HepG2 (cell line): ENCODE results near the gene GPT2. TPM values are rescaled to one million over a fixed set of nuclear protein-coding genes. Genes with fewer than 3 reads are reported as not detected.

Experiments used
- AKNA ChIP-seq: sonication (generic); formaldehyde crosslinking; IDR thresholded peaks from 2 replicates; pipeline ENCODE4 v1.4.0; 2020; ENCODE audit warnings: missing genetic modification reagents, borderline replicate concordance
- ASH2L ChIP-seq: fragments of 300-600, 200-600 bp; sonication (generic); IDR thresholded peaks from 2 replicates; pipeline ENCODE4 v1.7.0; 2017; ENCODE audit warnings: low read depth, mild to moderate bottlenecking, moderate library complexity, mixed read lengths, low read length; ENCODE audit not compliant: insufficient read length
- ATF1 ChIP-seq: IDR thresholded peaks from 2 replicates; pipeline ENCODE4 v1.6.1; 2016; ENCODE audit warnings: mild to moderate bottlenecking, control low read depth
- HMG20B ChIP-seq: conservative IDR thresholded peaks from 2 replicates; pipeline ENCODE4 v1.6.1; 2016; ENCODE audit warnings: missing genetic modification reagents, missing compliant biosample characterization
- MTF1 ChIP-seq: sonication (generic); formaldehyde crosslinking; IDR thresholded peaks from 2 replicates; pipeline ENCODE4 v1.5.0; 2020; ENCODE audit warnings: missing genetic modification reagents
- NFKB2 ChIP-seq: sonication (generic); formaldehyde crosslinking; IDR thresholded peaks from 2 replicates; pipeline ENCODE4 v1.4.0; 2020; ENCODE audit warnings: missing genetic modification reagents, borderline replicate concordance
- PHF20 ChIP-seq: sonication (generic); formaldehyde crosslinking; IDR thresholded peaks from 2 replicates; pipeline ENCODE4 v1.5.0; 2020; ENCODE audit warnings: mild to moderate bottlenecking, missing genetic modification reagents
- PPARG ChIP-seq: conservative IDR thresholded peaks from 2 replicates; pipeline ENCODE4 v1.6.1; 2016; ENCODE audit warnings: missing biosample characterization, missing genetic modification reagents
- RFX5 ChIP-seq: IDR thresholded peaks from 2 replicates; pipeline ENCODE4 v1.6.1; 2011; ENCODE audit warnings: low read depth, low read length, improper control_type of control experiment
- RFXAP ChIP-seq: sonication (generic); formaldehyde crosslinking; IDR thresholded peaks from 2 replicates; pipeline ENCODE4 v1.4.0; 2020; ENCODE audit warnings: missing genetic modification reagents, borderline replicate concordance
- TRIM24 ChIP-seq: sonication (generic); formaldehyde crosslinking; IDR thresholded peaks from 2 replicates; pipeline ENCODE4 v1.8.0; 2022; ENCODE audit warnings: mild to moderate bottlenecking, missing genetic modification reagents
- ZBTB21 ChIP-seq: sonication (generic); formaldehyde crosslinking; IDR thresholded peaks from 2 replicates; pipeline ENCODE4 v1.4.0; 2020; ENCODE audit warnings: missing genetic modification reagents
- ZFP36L2 ChIP-seq: sonication (generic); formaldehyde crosslinking; IDR thresholded peaks from 2 replicates; pipeline ENCODE4 v1.4.0; 2020; ENCODE audit warnings: missing genetic modification reagents
- ZMAT5 ChIP-seq: sonication (generic); formaldehyde crosslinking; IDR thresholded peaks from 2 replicates; pipeline ENCODE4 v1.5.0; 2020; ENCODE audit warnings: mild to moderate bottlenecking, low read depth, missing genetic modification reagents, borderline replicate concordance
- ZMYM3 ChIP-seq: sonication (generic); formaldehyde crosslinking; IDR thresholded peaks from 2 replicates; pipeline ENCODE4 v1.5.1; 2020; ENCODE audit warnings: mild to moderate bottlenecking, missing genetic modification reagents
- ZNF160 ChIP-seq: sonication (generic); formaldehyde crosslinking; IDR thresholded peaks from 2 replicates; pipeline ENCODE4 v1.8.0; 2022; ENCODE audit warnings: mild to moderate bottlenecking, inconsistent platforms, missing genetic modification reagents
- ZNF251 ChIP-seq: sonication (generic); formaldehyde crosslinking; IDR thresholded peaks from 2 replicates; pipeline ENCODE4 v1.9.0; 2021; ENCODE audit warnings: mild to moderate bottlenecking, missing genetic modification reagents
- ZNF333 ChIP-seq: sonication (generic); formaldehyde crosslinking; IDR thresholded peaks from 2 replicates; pipeline ENCODE4 v1.4.0; 2020; ENCODE audit warnings: mild to moderate bottlenecking, missing genetic modification reagents, borderline replicate concordance
- ZNF431 ChIP-seq: sonication (generic); formaldehyde crosslinking; IDR thresholded peaks from 2 replicates; pipeline ENCODE4 v1.9.0; 2022; ENCODE audit warnings: missing genetic modification reagents, low read depth, mild to moderate bottlenecking, borderline replicate concordance
- ZNF577 ChIP-seq: sonication (generic); formaldehyde crosslinking; IDR thresholded peaks from 2 replicates; pipeline ENCODE4 v1.4.0; 2020; ENCODE audit warnings: mild to moderate bottlenecking, low read depth, missing genetic modification reagents, borderline replicate concordance
- ZNF678 ChIP-seq: sonication (generic); formaldehyde crosslinking; IDR thresholded peaks from 2 replicates; pipeline ENCODE4 v1.4.0; 2020; ENCODE audit warnings: mild to moderate bottlenecking, missing genetic modification reagents
- ZNF709 ChIP-seq: sonication (generic); formaldehyde crosslinking; IDR thresholded peaks from 2 replicates; pipeline ENCODE4 v1.5.0; 2020; ENCODE audit warnings: mild to moderate bottlenecking, missing genetic modification reagents
- ZNF724P ChIP-seq: sonication (generic); formaldehyde crosslinking; IDR thresholded peaks from 2 replicates; pipeline ENCODE4 v1.8.0; 2022; ENCODE audit warnings: missing genetic modification reagents, borderline replicate concordance
- ZUFSP ChIP-seq: sonication (generic); formaldehyde crosslinking; IDR thresholded peaks from 2 replicates; pipeline ENCODE4 v1.9.0; 2021; ENCODE audit warnings: missing genetic modification reagents, mild to moderate bottlenecking, borderline replicate concordance
- polyA plus RNA-seq, 8 experiments: library from polyadenylated mRNA; depleted of rRNA in 3 of 8; stranded (reverse) in 7 of 8; unstranded in 1 of 8; fragments of >200 nt; fragmentation: Illumina TruSeq in 4 of 8; extraction: Trizol in 4 of 8; gene quantifications; 2 replicates each; pipeline versions ENCODE4 v1.2.1 to v1.2.3, GENCODE V29; 2011 to 2016; ENCODE audit warnings: low read depth in 4 of 8, missing spikeins in 1 of 8, mixed read lengths in 1 of 8; ENCODE audit not compliant: insufficient read depth in 1 of 8
- total RNA-seq, 5 experiments: library from RNA; depleted of rRNA; stranded (reverse); fragments of >200 nt; fragmentation: Illumina TruSeq; extraction: Trizol; gene quantifications; 2 replicates each; pipeline ENCODE4 v1.2.3, GENCODE V29; 2016; ENCODE audit warnings: low read depth in 1 of 5

The GPT2 gene
- total and polyA plus RNA-seq, 2 of the 13 experiments (the other 11 are each of a cell fraction or from before 2014, with no cell fraction given), result 138 to 267 TPM

GRCh38 chr16:46929378-46930332 is 45.5 kb downstream of the GPT2 start (continued):
- TF ChIP-seq ZMAT5 (no peak), PPARG (no peak), ASH2L (peak; percentile 26), AKNA (CRISPR knock-in tag) (no peak), ZNF724P (CRISPR knock-in tag) (no peak), TRIM24 (no peak), MTF1 (no peak), ZNF709 (CRISPR knock-in tag) (0 out of 2 replicates have a peak, but pooled peaks have one; percentile 36), ZMYM3 (CRISPR knock-in tag) (0 out of 2 replicates have a peak, but pooled peaks have one; percentile 19), RFX5 (no peak), ZNF678 (CRISPR knock-in tag) (no peak), ZNF333 (no peak), NFKB2 (CRISPR knock-in tag) (0 out of 2 replicates have a peak, but pooled peaks have one; percentile 31), ZUFSP (CRISPR knock-in tag) (no peak), ZBTB21 (CRISPR knock-in tag) (no peak), PHF20 (CRISPR knock-in tag) (no peak), ATF1 (CRISPR knock-in tag) (no peak), ZNF431 (CRISPR knock-in tag) (no peak), ZNF160 (CRISPR knock-in tag) (no peak), ZFP36L2 (CRISPR knock-in tag) (no peak), RFXAP (CRISPR knock-in tag) (no peak), ZNF251 (no peak), HMG20B (CRISPR knock-in tag) (no peak), ZNF577 (CRISPR knock-in tag) (no peak)
